ENCODE measurements around the gene PCDHGB7. TPM values are rescaled to one million over a fixed set of nuclear protein-coding genes. Genes with fewer than 3 reads are reported as not detected.
"Not testable (repeated sequence)": the region's sequence is repeated elsewhere in the genome, so short reads cannot be mapped to it uniquely, and the experiment has no call there.

The PCDHGB7 gene
- total and polyA plus RNA-seq, 8 donors = 0.56 to 19.3 (median 4.7) TPM

- peaks cover 63 to 100% (median 99%) of the 10 kb centered on the region in 4 donors for H3K9me3 ChIP-seq
- intact Hi-C loops (cut with DNase I; ENCODE audit: low total_unique reads) = no loop called here
- no peak for DNase-seq
- 35 to 44% (median 42%) methylated on average over 16 to 53 of the region's 53 CpGs for WGBS, 5 donors
- H3K36me3 ChIP-seq = peaks cover 0 to 32% (median 8%) of the 10 kb centered on the region in 4 donors
- TF ChIP-seq POLR2AphosphoS5 (IDR thresholded peaks at IDR 0.05) (no peak), EP300 (IDR thresholded peaks at IDR 0.05) (no peak)
- H3K4me3 ChIP-seq = no peak overlapping the region
- H3K27ac ChIP-seq = no peak overlapping the region
- peaks cover 0 to 11% (median 0%) of the 10 kb centered on the region in 4 donors for H3K4me1 ChIP-seq
- peaks cover 0 to 74% (median 15%) of the 10 kb centered on the region in 3 donors for H3K27me3 ChIP-seq
Observed at GRCh38 chr5:141427783-141428426, 10.4 kb downstream of the PCDHGB7 start.

- peak in 1 of 2 donors; percentile 54 for DNase-seq
- WGBS, 5 donors = 10 to 20% (median 13%) methylated on average over 33 of the region's 33 CpGs
- intact Hi-C loops (cut with DNase I; ENCODE audit: low total_unique reads) = no loop called here
- peaks cover 0 to 71% (median 12%) of the 10 kb centered on the region in 3 donors for H3K27me3 ChIP-seq
- no peak within 1 kb of the TSS for H3K27ac ChIP-seq
- H3K4me1 ChIP-seq = peaks cover 0 to 10% (median 0%) of the 10 kb centered on the region in 4 donors
- TF ChIP-seq POLR2AphosphoS5 (IDR thresholded peaks at IDR 0.05) = no peak
- no peak for TF ChIP-seq POLR2A (IDR thresholded peaks at IDR 0.05)
- no peak for TF ChIP-seq EP300 (IDR thresholded peaks at IDR 0.05)
- TF ChIP-seq, protein P1, sequence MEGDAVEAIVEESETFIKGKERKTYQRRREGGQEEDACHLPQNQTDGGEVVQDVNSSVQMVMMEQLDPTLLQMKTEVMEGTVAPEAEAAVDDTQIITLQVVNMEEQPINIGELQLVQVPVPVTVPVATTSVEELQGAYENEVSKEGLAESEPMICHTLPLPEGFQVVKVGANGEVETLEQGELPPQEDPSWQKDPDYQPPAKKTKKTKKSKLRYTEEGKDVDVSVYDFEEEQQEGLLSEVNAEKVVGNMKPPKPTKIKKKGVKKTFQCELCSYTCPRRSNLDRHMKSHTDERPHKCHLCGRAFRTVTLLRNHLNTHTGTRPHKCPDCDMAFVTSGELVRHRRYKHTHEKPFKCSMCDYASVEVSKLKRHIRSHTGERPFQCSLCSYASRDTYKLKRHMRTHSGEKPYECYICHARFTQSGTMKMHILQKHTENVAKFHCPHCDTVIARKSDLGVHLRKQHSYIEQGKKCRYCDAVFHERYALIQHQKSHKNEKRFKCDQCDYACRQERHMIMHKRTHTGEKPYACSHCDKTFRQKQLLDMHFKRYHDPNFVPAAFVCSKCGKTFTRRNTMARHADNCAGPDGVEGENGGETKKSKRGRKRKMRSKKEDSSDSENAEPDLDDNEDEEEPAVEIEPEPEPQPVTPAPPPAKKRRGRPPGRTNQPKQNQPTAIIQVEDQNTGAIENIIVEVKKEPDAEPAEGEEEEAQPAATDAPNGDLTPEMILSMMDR (IDR thresholded peaks at IDR 0.05) = no peak
- peaks cover 0 to 24% (median 8%) of the 10 kb centered on the region in 4 donors for H3K36me3 ChIP-seq
- H3K4me3 ChIP-seq = peak within 1 kb of the TSS; percentile 20 to 34 (median 29)
- peaks cover 64 to 100% (median 97%) of the 10 kb centered on the region in 4 donors for H3K9me3 ChIP-seq
Observed at GRCh38 chr5:141430332-141431113, 13.0 kb downstream of the PCDHGB7 start, which contains the start of gene PCDHGA12. Gene PCDHGA12, plus strand, starts transcription at chr5:141430507. Its CDS starts 253 bp downstream, at chr5:141430760.

DNA sequence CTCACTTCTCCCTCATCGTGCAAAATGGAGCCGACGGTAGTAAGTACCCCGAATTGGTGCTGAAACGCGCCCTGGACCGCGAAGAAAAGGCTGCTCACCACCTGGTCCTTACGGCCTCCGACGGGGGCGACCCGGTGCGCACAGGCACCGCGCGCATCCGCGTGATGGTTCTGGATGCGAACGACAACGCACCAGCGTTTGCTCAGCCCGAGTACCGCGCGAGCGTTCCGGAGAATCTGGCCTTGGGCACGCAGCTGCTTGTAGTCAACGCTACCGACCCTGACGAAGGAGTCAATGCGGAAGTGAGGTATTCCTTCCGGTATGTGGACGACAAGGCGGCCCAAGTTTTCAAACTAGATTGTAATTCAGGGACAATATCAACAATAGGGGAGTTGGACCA lies 13.8 kb downstream of the PCDHGB7 start:
- H3K27ac ChIP-seq = no peak overlapping the region
- H3K36me3 ChIP-seq = peaks cover 0 to 16% (median 6%) of the 10 kb centered on the region in 4 donors
- peak overlapping the region; percentile 20 to 34 (median 29) for H3K4me3 ChIP-seq
- peaks cover 0 to 64% (median 12%) of the 10 kb centered on the region in 3 donors for H3K27me3 ChIP-seq
- intact Hi-C loops (cut with DNase I; ENCODE audit: low total_unique reads) = no loop called here
- TF ChIP-seq EP300 (IDR thresholded peaks at IDR 0.05) (no peak), POLR2A (IDR thresholded peaks at IDR 0.05) (no peak), POLR2AphosphoS5 (IDR thresholded peaks at IDR 0.05) (no peak)
- TF ChIP-seq, protein P1 (IDR thresholded peaks at IDR 0.05) = no peak
- H3K4me1 ChIP-seq = peaks cover 0 to 10% (median 0%) of the 10 kb centered on the region in 4 donors
- peak in 1 of 2 donors; percentile 13 for DNase-seq
- H3K9me3 ChIP-seq = peaks cover 58 to 100% (median 94%) of the 10 kb centered on the region in 4 donors
- WGBS, 5 donors = 18 to 26% (median 20%) methylated on average over 12 to 37 of the region's 37 CpGs

- peaks cover 48 to 99% (median 89%) of the 10 kb centered on the region in 4 donors for H3K9me3 ChIP-seq
- WGBS, 5 donors = 23 to 33% (median 30%) methylated on average over 8 to 38 of the region's 38 CpGs
- intact Hi-C loops (cut with DNase I; ENCODE audit: low total_unique reads); H3K4me3 ChIP-seq; DNase-seq; H3K27ac ChIP-seq: not testable (repeated sequence)
- H3K4me1 ChIP-seq = peaks cover 0 to 10% (median 0%) of the 10 kb centered on the region in 4 donors
- H3K27me3 ChIP-seq = peaks cover 0 to 56% (median 12%) of the 10 kb centered on the region in 3 donors
- H3K36me3 ChIP-seq = peaks cover 0 to 14% (median 4%) of the 10 kb centered on the region in 4 donors
Observed at GRCh38 chr5:141432308-141432707, 14.8 kb downstream of the PCDHGB7 start.

- intact Hi-C loops (cut with DNase I; ENCODE audit: low total_unique reads); DNase-seq; H3K27ac ChIP-seq; H3K4me3 ChIP-seq: not testable (repeated sequence)
- Histone ChIP-seq H3K9me3 (peaks cover 44 to 99% (median 87%) of the 10 kb centered on the region in 4 donors), H3K36me3 (peaks cover 0 to 13% (median 4%) of the 10 kb centered on the region in 4 donors), H3K4me1 (peaks cover 0 to 10% (median 0%) of the 10 kb centered on the region in 4 donors), H3K27me3 (peaks cover 0 to 52% (median 12%) of the 10 kb centered on the region in 3 donors)
- WGBS, 5 donors = 16 to 31% (median 24%) methylated on average over 22 to 29 of the region's 29 CpGs
Observed at GRCh38 chr5:141432726-141433125, 15.2 kb downstream of the PCDHGB7 start.
